Jurkat, Clone E6-1 (cell line): ENCODE measurements around the gene SMIM17.

Source experiments
- DNase-seq: peaks from one replicate; pipeline ENCODE4 v3.0.0-alpha.2; 2011; ENCODE audit warnings: low read depth, low spot score
- H3K4me3 ChIP-seq: 2 replicates; pipeline ENCODE4 v1.5.1; 2011; ENCODE audit warnings: mild to moderate bottlenecking, low read length, control low read depth, moderate library complexity

SMIM17 gene

DNA sequence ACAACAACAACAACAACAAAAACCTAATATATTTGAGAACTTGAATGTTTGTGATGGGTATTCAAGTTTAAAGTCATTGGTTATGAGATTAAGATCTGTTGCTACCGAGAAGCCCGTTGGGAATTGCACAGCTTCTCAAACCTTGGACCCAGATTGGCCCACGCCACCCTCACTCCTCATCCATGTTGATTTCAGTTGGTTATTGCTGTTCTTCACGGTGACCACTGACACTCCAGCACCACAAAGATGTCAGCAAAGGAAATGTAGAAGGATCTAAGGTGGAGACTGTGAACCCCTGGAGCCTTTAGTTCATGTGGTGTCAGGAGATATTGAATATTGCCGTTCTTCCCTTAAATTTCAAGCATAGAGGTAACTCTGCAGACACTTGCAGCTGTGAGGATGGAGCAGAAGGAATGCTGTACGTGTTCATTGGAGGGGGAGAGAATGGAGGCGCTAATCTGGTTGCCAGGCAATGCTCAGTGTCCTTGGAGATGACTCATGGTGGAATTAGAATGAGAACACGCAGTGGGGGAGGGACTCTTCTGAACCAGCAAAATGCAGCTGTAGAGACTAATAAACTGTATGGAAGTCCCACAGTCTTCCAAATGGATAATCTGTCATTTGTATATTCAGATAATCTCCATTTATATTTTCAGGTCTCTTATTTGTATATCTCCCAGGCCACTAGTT is 49.4 kb downstream of the SMIM17 start:
- no peak for DNase-seq
- no peak overlapping the region for H3K4me3 ChIP-seq

DNA sequence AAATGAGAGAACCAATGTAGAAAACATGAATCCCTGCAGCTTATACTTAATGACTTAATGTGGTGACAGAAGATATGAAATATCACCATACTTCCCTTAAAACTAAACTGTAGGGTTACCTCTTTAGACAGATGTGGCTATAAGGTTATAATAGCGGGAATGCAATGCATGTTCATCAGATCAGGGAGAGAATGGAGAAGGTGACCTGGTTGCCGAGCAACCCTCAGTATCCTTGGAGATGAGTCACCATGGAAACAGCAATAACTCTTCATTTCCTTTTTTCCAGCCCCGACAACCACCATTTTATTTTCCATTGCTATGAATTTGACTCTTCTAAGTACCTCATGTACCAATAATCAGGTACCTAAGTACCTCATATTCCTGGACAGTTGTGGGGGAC is 56.6 kb downstream of the SMIM17 start:
- no peak for DNase-seq
- no peak overlapping the region for H3K4me3 ChIP-seq

DNA sequence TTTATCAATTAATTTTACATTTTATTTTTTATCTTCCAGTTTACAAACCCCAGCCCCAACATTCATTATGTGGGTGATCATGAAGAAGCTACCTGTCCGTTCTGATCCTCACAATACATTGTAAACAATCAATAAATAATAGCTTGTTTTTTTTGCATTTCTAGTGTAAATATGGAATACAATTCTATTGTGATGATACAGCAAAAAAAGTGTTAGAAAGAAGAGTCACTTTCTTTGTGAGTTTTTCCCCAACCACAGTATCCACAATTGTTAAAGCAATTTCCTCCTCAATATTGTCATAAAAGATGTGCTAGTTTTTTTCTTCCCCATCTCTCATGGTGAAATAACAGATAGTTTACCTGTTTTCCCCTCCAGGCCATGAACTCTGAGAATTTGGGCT is 58.9 kb downstream of the SMIM17 start:
- no peak overlapping the region for H3K4me3 ChIP-seq
- no peak for DNase-seq

DNA sequence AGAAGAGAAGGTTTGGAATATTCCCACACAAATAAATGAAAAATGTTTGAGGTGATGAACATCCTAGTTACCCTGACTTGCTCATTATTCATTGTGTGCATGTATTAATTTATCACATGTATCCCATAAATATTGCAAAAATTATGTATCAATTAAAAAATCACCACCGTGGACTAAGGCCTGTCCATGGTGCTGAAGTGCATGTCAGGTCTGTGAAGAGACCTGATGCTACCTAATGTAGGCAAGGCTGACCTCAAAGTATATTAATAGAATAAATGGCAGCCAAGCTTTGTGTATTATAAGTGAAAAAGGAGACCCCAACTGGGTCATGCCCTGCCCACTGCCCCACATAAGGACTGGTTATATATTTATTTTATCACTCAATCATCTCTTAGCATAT is 63.0 kb downstream of the SMIM17 start:
- no peak for DNase-seq
- H3K4me3 ChIP-seq = no peak overlapping the region
